T-helper 1 cell (primary cell): ENCODE results near the gene SMC5.
A peak's percentile ranks its signal among the peaks of the same experiment; 100 is the strongest.
"Not testable (repeated sequence)": the region's sequence is repeated elsewhere in the genome, so short reads cannot be mapped to it uniquely, and the experiment has no call there.

Experiments used
- DNase-seq, 5 donors: peaks; one replicate each; pipeline ENCODE4 v3.0.0-alpha.2; 2012 to 2020
- total RNA-seq, 4 donors: gene quantifications; one replicate each; lab custom pipeline; 2026; lab: John Stamatoyannopoulos, UW

The SMC5 gene
- 124 to 161 (median 145) reads per million in 4 donors for total RNA-seq

DNA sequence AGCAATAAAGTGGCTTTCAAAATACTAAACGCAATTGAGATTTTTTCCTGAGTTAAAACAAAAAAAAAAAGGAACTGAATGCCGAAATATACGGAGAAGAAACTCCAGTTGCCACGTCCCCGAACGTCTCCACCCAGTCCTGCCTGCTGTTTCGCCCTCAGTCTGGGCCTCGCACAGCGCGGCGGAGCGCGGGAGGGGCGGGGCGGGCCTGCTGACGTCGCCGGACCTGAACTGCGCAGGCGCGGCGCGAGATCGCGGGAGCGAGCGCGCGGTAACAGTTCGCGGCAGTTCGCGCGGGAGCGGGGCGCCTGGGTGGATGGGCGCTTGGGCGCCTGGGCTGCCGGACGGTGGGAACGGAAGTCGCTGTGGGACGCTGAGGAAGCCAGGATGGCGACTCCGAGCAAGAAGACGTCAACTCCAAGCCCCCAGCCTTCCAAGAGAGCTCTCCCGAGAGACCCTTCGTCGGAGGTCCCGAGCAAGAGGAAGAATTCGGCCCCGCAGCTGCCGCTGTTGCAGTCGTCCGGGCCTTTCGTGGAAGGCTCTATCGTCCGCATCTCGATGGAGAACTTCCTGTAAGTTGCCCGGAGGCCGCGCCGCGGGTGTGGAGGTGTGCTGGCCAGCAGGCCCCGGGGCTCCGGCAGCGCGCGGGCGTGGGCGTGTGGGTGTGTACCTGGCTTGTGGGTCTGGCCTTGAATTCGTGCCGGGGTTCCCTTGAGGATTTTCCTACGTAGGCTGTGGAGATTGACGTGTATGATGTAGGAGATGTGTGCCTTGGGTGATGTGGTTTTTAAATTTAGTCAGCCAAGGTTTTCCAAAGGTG is at the start of gene SMC5:
SMC5 (plus strand) TSS at position 287 of the 820 bp plus-strand sequence; CDS start at position 388, 101 bp downstream.
- peak; percentile 80 to 93 (median 81) for DNase-seq

GRCh38 chr9:70217029-70217428 is 41.7 kb upstream of the SMC5 start:
- DNase-seq: no peak

DNA sequence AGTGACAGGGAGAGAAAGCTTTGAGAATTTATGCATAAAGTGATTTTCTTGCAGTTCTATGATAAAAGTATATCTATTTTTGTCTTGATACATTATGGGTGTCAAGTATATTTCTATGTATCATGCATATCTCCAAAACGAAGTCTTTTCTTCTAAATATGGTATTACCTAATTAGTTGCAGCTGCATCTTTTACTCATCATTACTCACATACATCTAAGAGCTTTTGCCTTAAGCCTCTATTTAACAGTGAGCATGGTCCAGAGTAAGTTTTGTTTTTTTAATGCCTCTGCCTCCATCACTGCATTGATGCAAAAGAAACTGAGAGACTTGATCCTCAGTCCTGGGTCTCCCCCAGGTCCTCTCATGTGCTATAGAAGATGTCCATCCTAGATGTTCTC is 40.0 kb upstream of the SMC5 start:
- DNase-seq: no peak

GRCh38 chr9:70220216-70220615 is 38.6 kb upstream of the SMC5 start:
- no peak for DNase-seq

GRCh38 chr9:70222354-70222753 is 36.4 kb upstream of the SMC5 start:
- no peak for DNase-seq

DNA sequence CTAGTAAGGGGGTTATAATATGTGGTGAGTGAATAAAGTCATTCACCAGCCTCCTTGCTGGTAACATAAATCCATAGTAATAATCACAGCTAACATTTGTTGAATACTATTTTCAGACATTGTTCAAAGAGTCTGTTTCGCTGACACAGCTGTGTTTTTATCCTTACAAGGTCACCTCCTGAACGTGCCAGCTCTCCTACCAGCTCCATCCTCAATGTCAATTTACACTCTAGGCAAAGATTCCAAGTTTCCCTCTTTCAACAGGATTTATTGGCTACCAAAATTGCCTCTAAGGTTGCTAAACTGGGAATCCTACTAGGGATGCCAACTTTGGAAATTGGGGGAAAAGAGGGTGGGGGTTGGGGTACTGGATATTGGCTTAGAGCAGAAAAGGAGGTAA is 30.7 kb upstream of the SMC5 start:
- DNase-seq: no peak

DNA sequence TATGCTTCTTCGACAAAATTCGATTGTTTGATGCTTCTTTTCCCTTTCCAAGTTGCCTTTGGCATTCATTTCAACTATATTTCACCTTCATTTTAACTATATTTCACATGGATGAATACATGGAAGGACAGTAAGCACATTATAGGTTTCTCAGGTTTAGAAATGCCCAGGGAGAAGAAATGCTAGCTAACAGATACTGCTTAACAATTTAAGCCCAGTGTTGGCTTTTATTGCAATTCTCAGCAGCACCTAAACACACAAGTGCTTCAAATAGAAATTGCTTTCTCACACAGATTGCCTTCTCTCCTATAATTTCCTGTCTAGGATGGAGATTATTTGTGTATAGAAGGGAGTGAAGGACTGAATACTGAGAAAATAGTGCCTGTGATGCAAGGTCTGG is 30.2 kb upstream of the SMC5 start:
- no peak for DNase-seq

- no peak for DNase-seq
Measured at GRCh38 chr9:70229026-70229425, 29.8 kb upstream of the SMC5 start.

GRCh38 chr9:70229579-70229978 is 29.2 kb upstream of the SMC5 start:
- no peak for DNase-seq

GRCh38 chr9:70232476-70232875 is 26.3 kb upstream of the SMC5 start:
- no peak for DNase-seq

DNA sequence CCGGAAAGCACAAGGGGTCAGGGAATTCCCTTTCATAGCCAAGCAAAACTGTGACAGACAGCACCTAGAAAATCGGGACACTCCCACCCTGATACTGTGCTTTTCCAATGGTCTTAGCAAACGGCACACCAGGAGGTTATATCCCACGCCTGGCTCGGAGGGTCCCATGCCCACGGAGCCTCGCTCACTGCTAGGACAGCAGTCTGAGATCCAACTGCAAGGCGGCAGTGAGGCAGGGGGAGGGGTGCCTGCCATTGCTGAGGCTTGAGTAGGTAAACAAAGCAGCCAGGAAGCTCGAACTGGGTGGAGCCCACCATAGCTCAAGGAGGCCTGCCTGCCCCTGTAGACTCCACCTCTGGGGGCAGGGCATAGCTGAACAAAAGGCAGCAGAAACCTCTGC is 24.6 kb upstream of the SMC5 start:
- not testable (repeated sequence) for DNase-seq

DNA sequence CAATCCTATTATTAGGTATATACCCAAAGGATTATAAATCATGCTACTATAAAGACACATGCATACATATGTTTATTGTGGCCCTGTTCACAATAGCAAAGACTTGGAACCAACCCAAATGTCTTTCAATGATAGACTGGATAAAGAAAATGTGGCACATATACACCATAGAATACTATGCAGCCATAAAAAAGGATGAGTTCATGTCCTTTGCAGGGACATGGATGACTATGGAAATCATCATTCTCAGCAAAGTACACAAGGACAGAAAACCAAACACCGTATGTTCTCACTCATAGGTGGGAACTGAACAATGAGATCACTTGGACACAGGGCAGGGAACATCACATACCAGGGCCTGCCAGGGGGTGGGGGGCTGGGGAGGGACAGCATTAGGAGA is 12.8 kb upstream of the SMC5 start:
- DNase-seq: not testable (repeated sequence)

DNA sequence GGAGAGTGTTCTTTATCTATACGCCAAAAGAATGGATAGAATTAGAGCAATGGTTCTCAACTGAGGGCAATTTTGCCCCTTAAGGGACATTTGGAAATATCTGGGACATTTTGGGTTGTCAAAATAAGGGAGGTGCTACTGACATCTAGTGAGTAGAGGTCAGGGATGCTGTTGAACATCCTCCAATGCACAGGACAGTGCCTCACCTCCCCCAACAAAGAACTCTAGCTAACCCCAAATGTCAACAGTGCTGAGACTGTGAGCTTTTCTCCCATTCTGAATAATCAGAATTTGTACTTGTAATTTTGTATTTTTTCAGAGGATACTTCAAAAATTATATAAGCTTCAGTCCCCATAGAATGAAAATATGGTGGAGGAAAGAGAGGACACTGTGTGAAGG is 8.6 kb upstream of the SMC5 start:
- no peak for DNase-seq

- DNase-seq: no peak
Measured at GRCh38 chr9:70255486-70255885, 3.3 kb upstream of the SMC5 start.

- no peak for DNase-seq
Measured at GRCh38 chr9:70256123-70256551, 2.6 kb upstream of the SMC5 start.

DNA sequence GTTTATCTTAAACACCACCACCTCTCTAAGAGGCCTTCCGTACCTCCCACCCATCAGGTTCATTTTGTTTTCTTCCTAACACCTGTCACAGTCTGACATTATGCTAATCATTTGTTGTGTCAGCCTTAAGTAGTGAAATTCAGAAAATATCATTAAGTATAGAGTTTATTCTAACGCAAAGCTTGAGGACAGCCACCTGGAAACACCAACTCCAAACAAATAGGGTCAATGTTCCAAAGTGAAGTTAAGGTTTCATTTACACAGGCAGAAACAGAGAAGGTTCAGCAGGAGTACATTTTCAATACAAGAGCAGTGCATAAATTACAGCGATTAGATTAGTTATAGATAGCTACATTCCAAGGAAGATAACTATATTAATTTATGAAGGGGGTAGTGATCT is 1.3 kb upstream of the SMC5 start:
- no peak for DNase-seq

- DNase-seq: peak in 2 of 5 donors; percentile 15 to 65
Measured at GRCh38 chr9:70257991-70258691, 637 bp upstream of the SMC5 start.

DNA sequence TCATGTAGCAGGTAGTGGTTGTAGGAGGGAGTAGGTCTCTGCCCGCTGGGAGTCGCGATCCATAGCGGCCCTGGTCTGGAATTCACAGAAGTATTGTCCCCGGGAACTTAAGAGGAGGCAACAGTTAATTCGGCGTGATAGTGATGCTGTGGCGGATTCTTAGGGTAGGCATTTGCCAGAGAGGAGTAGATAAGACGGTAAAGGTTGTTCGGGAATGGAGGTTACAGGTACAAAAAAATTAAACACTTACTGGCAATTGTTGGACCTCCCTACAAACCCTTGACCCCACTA is 679 bp downstream of the SMC5 start:
- DNase-seq: no peak

GRCh38 chr9:70260007-70260443 is 1.2 kb downstream of the SMC5 start:
- no peak for DNase-seq

- no peak for DNase-seq
Measured at GRCh38 chr9:70260606-70261005, 1.8 kb downstream of the SMC5 start.

GRCh38 chr9:70261131-70261870 is 2.5 kb downstream of the SMC5 start:
- DNase-seq: no peak

- peak in 1 of 5 donors; percentile 24 for DNase-seq
Measured at GRCh38 chr9:70262366-70262765, 3.6 kb downstream of the SMC5 start.

DNA sequence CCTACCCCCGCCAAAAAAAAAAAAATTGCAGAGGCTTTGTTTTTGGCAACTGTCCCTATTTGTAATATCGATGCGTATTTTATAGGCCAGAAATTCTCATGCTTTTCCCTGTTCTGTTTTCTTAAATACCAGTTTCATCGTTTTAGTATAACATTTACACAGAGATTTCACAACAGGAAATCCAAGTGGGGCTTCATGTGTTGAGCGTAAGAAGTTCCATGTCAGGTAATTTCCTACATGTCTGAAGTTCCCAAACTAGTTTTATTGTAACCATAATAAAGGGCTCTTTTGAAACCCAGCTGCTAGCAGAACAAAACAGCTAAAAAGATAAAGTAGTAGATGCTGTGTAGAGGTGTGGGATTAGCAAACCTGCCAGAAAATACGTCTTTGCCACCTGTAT is 4.2 kb downstream of the SMC5 start:
- DNase-seq: no peak

DNA sequence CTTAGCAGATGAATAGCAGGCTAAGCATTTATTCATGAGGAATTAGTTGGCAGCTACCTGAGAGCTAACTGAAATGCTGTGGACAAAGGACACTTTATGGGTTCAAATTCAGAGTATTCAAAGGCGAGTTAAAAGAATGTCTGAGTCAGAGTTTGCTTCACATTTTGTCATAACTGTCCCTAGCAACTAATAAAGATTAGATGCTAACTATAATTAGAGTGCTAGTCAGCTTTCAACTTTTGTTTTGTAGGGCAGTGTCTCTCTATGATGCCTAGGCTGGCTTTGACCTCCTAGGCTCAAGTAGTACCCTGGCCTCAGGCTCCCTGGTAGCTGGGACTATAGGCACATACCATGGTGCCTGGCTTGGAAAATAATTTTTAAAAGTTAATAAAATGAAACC is 4.6 kb downstream of the SMC5 start:
- DNase-seq: no peak
